Activated T-cell treated with anti-CD3 and anti-CD28 coated beads for 48 hours (primary cell): ENCODE measurements around the gene NFX1.
"Not testable (repeated sequence)": the region's sequence is repeated elsewhere in the genome, so short reads cannot be mapped to it uniquely, and the experiment has no call there.

ENCODE experiments used
- DNase-seq: peaks from one replicate; pipeline ENCODE4 v3.0.0-alpha.2; 2020; ENCODE audit warnings: low read depth

NFX1 gene

DNA sequence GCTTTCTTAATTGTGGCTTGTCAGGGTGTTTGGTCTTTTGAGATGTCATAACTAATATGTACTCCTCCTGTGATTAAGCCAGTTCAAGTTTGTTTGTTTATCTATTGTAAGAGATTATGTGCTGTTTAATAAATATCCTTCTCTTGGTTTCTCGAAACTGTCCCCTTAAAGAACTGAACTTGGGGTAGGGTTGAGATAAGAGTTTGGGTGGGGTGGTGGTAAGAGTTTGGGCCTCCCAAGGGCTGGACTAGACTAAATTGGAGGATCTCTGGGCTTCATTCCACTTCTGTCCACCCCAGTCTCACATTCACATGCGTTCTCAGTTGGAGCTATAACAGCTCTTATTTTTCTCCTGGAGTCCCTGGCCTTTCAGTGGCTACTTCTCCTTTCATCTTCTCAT is 73.8 kb downstream of the NFX1 start:
- no peak for DNase-seq

DNA sequence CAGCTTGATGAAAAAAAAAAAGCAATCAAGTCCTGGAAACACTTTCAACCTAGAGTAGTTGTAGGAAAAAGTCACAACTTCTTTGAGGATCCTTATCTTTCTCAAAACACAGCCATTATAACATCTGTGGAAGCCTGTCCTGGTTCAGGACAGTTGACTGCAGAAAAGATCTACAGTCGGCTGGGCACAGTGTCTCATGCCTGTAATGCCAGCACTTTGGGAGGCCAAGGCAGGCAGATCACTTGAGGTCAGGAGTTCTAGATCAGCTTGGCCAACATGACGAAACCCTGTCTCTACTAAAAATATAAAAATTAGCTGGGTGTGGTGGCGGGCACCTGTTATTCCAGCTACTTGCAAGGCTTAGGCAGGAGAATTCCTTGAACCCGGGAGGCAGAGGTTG is 74.5 kb downstream of the NFX1 start:
- not testable (repeated sequence) for DNase-seq

DNA sequence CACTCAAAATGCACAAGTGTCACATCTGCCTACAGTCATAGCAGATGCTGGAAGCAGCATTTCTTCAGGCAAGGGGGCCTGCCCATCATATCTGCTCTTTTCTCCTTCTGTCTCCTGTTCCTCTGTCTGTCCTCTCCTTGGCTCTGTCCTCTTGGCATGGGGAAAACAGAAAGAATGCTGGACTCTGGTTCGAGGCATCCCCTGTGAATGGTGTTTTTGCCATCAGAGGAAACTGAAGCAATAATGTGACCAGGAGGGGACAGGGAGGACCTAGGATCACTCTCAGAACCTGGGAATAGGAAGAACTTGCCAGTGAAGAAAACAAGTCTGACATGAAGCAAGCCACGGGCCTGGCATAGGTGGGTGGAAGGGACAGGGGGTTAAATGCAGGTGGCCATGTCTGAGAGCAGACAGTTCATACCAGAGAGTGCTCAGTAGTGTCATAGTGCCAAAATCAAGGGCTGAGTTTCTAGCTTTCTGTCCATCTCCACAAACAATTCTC is 76.7 kb downstream of the NFX1 start:
- DNase-seq: no peak

DNA sequence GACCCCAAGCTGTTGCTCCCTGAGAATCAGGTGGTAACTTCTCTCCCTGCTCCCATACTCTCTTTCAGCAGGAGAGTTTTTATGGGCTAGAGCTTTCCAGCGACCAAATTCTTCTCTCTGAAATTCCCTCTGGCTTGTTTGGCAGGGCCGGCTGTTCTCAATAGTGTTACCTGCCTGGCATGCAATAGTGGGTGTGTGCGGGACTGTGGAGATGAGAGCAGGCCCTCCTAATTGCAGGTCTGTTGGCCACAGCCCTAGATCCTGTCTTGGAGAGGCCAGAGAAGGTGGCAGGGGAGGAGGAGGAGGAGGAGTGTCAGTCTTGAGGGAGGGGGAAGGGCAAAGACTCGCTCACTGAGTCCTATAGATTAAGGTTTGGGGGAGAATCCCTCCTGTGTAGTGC is 82.6 kb downstream of the NFX1 start:
- no peak for DNase-seq

DNA sequence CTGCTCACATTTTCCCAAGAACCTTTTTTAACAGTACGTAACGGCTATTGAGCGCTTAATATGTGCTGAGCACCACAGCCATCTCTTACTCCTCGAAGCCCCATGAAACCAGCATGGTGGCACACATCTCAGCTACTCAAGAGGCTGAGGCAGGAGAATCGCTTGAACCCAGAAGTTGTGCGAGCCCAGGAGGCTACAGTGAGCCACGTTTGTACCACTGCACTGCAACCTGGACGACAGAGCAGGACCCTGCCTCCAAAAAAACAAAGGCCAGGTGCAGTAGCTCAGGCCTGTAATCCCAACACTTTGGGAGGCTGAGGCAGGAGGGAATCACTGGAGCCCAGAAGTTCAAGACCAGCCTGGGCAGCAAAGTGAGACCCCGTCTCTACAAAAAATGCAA is 83.9 kb downstream of the NFX1 start:
- no peak for DNase-seq

DNA sequence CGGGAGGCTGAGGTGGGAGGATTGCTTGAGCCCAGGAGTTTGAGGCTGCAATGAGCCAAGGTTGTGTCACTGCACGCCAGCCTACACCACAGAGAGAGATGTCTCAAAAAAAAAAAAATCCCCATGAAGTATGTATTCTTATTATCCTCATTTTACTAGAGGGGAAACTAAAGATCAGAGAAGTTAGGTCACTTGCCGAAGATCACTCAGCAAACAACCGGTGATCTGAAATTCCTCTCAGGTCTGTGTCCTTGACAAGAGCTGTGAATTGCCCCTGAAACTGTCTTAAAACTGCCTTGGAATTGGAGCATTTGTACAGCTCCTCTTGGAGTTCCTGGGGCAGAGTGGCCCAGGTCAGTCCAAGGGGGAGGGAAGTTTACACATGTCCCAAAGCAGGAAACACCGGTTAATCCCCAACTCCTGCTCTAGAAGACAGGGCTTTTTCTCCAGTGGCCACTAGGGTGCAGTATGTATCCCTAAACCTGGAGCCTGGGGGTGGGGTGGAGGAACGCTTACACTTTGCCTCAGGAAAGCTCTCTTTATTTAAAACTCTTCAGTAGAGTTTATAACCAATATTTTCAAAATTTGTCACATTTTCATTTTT is 84.4 kb downstream of the NFX1 start:
- DNase-seq: peak; percentile 53

DNA sequence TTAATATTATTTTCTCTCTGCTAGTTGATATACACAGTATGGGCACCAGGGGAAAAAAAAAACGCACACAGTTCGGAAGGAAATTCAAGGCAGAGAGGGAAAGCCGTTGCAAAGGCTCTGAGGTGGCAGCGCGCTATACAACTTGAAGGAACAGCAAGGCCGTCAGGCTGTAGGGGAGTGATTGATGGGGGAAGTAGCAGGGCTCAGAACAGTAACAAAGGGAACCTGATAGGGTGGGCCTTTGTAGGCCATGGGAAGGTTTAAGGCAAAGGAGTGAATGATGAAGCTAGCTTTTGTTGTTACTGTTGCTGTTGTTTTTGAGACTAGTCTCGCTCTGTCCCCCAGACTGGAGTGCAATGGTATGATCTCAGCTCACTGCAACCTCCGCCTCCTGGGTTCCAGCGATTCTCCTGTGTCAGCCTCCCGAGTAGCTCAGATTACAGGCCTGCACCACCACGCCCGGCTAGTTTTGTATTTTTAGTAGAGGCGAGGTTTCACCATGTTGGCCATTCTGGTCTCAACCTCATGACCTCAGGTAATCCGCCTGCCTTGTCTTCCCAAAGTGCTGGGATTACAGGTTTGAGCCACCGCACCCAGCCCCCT is 85.0 kb downstream of the NFX1 start:
- DNase-seq: no peak

DNA sequence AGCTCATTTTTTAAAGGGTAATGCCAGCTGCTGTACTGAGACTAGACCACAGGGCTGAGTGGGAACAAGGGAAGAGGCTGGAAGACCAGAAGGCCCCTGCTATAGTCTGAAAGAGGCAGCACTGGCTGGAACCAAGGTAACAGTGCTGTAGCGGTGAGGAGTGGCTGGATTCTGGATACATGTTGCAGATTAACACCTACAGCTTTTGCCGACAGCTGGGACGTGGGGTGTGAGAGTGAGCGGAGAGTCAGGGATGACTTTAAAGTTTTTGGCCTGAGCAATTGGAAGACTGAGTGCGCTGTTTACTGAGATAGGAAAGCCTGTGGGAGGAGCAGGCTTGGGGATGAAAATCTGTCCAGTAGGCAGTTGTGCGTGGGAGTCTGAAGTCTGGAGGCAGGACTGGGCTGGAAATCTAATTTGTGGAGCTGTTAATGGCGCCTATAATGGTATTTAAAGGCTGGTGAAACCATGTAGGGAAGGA is 85.6 kb downstream of the NFX1 start:
- DNase-seq: no peak

DNA sequence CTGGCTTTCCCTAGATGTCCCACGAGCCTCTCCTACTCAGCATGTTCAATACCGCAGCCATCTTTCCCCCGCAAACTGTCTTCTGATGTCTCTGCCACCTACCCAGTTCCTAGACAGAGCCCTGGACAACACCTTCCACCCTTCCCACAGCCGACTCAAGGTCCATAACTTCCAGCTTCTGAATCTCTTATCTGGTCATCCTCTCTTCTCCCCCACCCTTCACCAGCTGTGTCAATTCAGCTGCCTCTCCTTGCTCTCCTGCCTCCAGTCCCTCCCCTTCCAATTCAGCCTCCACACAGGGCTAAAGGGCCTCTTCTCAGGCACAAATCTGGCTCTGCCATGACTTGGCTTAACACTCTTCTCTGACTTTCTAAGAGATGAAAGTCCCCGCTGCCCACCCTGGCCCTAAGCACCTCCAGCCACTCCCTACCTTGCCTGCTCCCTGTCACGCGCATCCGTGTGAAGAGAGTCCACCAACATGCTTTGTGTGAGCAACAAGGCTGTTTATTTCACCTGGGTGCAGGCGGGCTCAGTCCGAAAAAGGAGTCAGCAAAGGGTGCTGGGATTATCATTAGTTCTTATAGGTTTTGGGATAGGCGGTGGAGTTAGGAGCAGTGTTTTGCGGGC is 86.9 kb downstream of the NFX1 start:
- DNase-seq: no peak

DNA sequence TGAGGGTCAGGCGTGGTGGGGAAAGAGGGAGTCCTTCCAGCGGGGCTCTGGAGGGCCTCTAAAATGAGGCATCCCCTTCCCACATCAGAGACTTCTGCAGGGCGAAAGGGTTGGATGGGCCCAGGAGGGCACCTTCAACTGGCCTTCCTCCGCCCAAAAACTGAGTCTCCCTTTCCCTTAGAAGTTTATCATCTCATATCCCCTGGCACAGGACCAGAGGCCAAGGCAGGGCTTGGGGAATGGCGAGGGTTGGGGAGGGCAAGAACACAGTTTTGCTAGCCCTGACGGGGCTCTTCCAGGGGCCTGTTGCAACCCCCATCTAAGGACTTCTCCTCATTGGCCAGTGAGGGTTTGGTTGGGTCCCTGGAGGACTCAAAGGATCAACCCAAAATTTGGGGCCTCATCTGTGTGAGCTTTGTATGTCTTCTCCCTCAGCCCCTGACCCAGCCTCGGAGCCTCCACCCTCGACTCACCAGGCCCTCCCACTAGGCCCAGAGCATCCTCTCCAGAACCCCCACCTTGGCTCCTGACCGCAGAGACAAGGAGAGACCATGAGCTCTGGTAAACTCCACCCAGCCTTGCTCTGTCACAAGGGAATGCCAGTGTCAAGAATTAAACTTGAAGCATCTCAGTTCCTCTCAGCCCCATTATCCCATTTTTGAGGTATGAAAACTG is 87.9 kb downstream of the NFX1 start:
- DNase-seq: no peak

DNA sequence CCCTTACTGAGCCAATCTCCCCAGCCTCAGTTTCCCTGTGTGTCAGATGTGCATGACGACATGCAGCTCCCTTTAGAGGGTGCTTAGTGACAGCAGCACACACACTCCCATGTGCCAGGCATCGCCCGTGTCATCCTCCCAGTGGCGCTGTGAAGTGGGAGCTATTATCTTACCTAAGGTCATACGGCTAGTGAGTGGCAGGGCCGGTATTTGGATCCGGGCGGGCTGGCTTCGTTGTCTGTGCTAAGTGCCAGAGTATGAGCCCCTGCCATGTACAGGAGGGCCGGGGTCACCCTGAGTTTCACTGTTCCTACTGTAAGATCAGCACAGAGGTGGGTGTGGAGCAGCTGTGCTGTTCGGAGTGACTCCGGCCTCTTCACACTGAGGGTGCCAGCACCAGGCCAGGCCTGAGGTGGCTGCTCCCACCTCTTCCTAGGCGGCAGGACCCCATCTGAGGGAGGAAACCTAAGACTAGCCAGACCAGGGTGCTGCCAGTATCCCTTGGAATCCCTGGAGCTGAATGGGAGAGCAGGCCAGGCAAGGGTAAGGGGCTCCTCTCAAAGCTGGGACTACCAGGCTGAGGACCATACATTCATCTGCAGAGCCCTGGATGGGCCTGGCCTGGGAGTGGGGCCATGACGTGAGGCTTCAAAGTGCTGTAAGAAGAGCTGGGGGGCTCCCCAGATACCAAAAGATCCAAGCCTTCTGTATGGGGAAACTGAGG is 89.5 kb downstream of the NFX1 start:
- DNase-seq: no peak

DNA sequence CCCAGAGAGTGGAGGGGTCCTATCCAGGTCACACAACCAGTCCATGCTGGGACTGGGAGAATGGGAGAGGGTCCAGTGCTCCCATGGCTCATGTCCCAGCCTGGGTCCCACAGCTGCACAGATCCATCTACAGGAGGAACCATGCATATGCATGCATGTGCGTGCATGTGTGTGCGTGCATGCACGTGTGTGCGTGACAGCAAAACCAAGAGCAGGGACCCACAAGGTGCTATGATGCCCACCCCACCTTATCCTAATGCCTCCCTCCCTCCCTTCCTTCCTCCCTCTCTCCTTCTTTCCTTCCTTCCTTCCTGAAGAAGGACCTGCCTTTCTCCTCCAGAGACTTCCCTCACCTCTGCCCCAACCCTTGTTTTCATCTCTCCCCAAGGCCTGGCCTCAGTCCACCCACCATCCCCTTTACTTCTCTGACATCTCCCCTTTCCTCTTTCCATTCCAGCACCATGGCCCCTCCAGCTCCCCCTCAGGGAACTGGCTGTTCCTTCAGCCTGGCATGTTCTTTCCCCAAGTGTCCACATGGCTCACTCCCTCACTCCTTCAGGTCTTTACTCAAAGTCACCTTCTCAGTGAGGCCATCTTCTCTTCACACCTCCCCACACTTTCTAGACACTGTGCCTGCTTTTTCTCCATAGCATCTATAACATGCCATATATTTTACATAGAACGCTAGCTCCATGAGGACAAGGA is 90.2 kb downstream of the NFX1 start:
- no peak for DNase-seq

DNA sequence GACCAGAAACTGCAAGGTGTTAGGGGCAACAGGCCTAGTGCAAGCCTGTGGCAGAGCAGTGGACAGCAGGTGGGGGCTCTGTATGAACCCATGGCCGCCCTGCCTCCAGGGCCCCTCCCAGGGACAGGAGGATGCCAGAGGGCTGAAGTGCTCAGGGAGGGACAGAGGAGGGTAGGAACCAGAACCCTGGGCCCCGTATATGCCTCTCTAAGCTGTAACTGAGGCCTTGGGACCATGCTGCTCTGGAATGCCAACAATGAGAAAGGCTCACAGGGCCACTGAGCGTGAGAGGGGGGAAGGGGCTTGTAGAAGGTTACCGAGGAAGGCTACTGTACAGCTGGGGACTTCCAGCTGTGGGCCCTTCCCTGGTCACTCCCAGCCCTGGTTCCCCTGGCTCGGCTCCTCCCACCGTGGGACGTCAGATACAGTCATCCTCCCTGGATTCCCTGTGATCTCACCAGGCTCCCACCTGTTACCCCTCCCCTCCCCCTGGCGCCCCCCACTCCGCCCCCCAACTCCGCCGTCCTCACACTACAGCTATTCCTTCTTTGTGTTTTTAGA is 91.0 kb downstream of the NFX1 start:
- DNase-seq: no peak

DNA sequence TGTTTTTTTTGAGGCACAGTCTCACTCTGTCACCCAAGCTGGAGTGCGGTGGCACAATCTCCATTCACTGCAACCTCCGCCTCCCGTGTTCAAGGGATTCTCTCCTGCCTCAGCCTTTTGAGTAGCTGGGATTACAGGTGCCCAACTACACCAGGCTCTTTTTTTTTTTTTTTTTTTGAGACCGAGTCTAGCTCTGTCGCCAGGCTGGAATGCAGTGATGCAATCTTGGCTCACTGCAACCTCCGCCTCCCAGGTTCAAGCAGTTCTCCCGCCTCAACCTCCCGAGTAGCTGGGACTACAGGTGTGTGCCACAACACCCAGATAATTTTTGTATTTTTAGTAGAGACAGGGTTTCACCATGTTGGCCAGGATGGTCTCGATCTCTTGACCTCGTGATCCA is 92.1 kb downstream of the NFX1 start:
- not testable (repeated sequence) for DNase-seq

DNA sequence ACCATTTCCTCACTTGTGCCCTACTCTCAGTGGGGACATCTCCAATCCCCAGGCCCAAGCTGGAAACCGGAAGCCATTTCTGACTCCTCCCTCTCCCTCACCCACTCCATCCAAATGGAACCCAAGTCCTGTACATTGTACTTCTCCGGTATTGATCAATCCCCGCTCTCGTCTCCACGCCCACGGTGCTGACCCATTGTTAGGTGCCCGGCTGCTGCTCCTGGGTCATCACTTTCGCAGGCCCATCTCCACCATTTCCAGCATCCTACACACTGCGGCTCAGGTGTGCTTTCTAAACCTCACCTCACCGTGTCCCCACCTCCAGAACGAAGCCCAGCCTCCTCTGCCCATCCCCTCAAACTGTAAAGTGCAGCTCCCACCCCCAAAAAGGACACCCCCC is 93.1 kb downstream of the NFX1 start:
- DNase-seq: not testable (repeated sequence)

DNA sequence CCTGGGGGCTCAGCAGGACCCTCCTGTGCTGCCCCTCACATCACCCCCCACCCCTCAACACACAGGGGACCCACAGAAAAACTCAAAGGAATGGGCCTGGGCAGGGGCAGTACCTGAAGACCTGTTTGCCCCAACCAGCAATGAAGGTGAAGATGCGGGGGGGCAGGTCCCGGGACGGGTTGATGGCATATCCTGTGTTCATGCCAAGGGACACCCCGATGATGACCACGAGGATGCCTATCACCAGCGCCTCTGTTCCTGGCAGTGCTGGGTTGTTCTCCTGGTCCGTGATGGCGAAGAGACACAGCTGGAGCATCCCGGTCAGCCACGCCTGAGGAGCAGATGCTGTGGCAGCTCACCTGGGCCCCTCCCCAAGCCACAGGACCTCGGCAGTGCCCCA is 95.2 kb downstream of the NFX1 start:
- not testable (repeated sequence) for DNase-seq

DNA sequence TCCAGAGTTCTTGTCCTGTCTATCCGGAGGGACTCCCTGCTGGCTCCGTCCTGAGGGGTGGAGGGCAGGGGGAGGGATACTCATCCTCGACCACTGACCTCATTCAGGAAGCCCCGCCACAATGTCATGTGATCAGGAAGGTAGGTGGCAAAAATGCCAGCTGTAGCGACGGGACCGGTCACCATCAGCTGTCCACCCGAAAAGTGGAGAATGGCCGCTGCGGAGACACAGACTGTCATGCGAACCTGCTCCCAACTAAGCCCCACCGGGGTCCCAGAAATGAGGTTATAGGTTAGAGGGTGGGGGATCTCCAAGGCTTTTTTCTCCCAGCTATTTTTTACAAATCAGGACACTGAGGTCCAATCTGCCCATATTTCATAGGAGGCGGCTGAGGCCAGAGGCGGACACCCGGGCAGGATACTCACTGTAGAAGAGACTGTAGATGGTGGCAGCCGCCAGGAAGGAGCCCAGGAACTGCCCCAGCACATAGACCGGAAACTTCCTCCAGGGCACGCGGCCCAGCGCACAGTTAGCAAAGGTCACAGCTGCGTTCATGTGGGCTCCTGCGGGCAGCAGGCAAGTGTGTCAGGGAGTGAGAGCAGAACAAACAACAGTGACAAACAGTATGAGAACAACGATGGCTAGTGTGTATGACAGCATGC is 95.8 kb downstream of the NFX1 start:
- DNase-seq: not testable (repeated sequence)

DNA sequence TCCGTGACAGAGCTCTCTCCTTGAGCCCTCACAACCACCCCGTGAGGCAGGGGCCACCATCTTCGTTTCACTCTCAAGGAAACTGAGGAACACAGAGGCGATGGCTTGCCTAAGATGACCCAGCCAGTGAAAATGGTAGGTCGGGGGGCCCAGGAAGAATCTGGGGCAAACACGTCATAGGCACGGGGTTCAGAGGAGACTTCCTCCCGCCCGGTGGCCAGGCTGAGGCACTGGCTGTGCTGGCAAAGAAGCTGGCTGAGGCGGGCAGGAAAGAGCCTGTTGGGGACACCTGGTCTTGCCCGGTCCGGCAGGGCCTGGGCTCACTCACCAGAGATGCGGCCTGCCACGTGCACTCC is 96.3 kb downstream of the NFX1 start:
- DNase-seq: not testable (repeated sequence)

DNA sequence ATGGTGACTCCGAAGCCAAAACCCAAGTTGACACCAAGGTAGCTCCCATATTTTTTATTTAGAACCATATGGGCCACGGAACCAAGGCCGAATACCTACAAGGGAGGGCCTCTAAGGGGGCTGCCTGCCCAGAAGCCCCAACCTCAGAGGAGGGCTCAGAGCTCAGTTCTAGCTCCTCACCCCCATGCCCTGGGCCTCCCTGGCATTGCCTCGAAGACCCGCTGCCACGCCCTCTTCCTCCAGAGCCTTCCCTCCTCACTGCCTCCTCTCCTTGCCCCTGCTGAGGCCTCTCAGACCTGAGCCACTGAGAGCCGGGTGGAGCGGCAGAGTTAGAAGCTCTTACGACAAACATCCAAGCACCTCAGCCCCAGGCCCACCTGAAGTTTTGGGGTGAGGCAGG is 96.7 kb downstream of the NFX1 start:
- DNase-seq: not testable (repeated sequence)

DNA sequence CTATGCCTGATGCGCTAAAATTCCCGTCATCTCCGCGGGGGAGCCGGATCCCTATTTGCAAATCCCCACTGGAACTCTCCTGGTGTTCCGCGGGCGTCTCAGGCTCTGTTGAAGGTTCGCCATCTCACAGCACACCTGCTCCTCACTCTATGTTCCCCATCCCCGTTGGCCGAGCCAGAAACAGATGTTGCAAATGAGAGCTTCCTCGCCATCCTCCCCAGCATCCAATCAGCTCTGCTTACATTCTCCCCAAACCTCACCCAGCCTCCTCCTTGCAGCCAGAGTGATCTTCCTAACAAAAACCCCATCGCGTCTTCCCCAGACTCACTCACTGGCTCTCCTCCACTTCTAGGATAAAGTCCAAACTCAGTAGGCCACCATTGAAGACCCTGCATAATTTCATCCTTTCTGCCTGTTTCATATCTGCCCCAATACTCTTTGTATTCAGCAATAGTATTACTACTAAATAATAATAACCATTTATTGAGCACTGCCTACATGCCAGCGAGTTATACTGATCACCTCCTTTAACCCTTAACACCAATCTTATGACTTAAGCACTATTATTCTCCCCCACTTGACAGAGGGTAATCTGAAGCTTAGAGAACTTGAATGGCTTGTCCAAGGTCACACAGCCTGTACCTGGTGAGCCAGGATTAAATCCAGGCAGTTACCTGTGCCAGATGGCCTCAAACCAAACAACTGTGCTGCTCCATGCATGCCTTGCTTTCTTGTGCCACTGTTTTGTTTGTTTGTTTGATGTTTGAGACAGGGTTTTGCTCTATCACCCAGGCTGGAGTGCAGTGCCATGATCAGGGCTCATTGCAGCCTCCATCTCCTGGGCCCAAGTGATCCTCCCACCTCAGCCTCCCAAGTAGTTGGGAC is 98.0 kb downstream of the NFX1 start:
- no peak for DNase-seq
